Daoy (cell line): ENCODE results near the gene PDS5B. TPM values are rescaled to one million over a fixed set of nuclear protein-coding genes. Genes with fewer than 3 reads are reported as not detected.
"Not testable (repeated sequence)": the region's sequence is repeated elsewhere in the genome, so short reads cannot be mapped to it uniquely, and the experiment has no call there.

Experiments used
- DNase-seq: peaks from one replicate; pipeline ENCODE4 v3.0.0-alpha.2; 2015; ENCODE audit warnings: low read depth
- total RNA-seq: library from RNA; depleted of rRNA; stranded (reverse); fragments of >200 nt; shearing (Covaris generic); gene quantifications from 2 replicates; pipeline ENCODE4 v1.2.3, GENCODE V29; 2014

Gene PDS5B
- total RNA-seq, 1 experiment from 2014 or later = 11.0 TPM

DNA sequence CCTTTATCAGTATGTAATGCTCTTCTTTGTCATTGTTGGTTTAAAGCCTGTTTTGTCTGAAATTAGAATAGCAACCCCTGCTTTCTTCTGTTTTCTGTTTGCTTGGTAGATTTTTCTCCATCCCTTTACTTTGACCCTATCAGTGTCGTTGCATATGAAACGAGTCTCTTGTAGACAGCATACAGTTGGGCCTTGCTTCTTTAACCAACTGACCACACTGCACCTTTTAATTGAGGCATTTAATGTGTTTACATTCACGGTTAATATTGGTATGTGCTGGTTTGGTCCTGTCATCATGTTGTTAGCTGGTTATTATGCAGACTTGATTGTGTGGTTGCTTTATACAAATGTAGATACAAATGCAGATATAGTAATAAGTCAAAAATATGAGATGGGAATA lies 71.1 kb downstream of the PDS5B start:
- DNase-seq = no peak

DNA sequence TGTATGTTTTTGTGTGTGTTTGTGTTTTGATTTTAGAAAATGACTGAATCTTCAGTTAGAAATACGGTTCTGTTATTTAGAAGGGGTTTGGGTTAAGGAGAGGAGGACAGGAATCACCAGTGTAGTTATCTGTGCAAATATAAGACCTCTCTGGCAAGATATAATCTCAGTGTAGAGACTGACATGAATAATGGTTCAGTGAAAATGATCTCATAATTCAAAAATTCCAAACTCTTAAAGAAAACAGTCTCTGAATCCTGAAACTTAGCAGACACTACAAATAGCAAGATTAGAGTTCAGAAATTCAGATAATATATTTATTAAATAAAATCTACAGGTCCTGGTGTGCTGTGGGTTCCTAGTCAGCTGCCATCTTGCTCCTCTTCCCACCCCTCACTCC lies 73.5 kb downstream of the PDS5B start:
- DNase-seq = no peak

DNA sequence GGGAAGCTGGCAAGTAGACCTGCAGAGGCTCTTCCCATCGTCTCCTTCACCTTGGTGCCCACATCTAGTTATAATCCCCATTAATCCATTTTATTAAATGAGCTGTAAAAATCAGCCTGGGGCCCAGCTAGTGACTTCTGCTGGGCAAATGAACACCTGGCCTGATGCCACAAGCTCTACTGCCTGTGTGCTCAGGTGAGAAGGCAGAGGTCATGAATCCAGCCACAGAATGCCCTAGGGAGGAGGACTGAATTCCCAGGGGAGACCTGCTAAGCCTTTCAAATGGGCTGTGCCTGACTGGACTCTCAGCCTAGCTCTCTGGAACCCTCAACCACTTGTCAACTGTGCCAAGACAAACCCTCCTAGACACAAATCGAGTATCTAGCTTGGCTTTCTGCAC lies 74.0 kb downstream of the PDS5B start:
- DNase-seq = no peak

DNA sequence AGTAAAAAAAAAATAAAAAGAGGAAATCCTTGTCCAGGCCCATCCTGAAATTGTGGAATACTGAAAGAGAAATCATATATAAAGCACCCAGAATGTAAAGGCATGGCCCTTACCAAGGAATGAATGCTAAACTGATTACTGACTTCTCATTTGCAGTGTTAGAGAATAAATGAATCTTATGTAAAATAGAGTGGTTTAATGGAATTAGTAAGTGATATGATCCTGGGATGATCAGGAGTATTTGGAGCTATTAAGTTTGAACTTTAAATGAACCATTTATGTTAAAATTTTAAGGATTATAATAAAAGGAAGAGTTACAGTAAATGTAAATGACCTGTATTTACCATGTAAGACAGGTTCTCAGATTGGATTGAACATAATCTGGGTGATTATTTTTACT lies 75.4 kb downstream of the PDS5B start:
- no peak for DNase-seq

DNA sequence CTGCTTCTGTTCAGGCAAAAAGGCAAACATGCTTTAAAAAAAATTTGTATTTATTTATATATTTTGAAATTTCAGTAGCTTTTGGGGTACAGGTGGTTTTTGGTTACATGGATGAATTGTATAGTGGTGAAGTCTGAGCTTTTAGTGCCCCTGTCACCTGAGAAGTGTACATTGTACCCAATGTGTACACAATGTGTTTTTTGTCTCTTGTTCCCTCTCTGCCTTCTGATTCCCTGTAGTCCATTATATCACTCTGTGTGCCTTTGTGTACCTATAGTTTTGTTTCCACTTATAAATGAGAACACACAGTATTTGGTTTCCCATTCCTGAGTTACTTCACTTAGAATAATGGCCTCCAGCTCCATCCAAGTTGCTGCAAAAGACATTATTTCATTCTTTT lies 77.4 kb downstream of the PDS5B start:
- no peak for DNase-seq

DNA sequence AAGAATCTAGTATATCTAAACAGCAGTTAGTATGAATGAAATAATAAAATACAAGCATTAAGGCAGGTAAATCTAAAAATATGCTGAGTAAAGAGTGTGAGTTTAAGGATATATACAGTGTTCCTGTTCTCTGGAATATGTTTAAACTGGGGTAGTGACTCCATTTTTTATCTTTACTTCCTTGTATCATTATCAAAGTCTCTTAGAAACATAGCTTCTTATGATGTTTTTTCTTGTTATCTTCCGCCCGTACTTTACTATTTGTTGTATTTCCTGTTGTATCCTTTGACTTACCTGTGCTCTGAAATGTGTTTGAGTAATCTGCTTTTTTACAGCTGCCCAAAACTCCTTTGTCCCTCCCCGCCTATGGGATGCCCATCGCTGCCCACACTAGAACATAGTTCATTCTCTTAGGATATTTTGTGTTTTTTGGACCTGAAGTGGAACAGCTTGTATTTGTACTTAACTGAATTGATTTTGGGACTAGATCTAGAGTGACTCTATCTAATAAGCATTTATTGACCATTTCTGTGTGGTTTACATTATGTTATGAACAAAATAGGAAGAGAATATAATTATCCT lies 80.8 kb downstream of the PDS5B start:
- DNase-seq = no peak

DNA sequence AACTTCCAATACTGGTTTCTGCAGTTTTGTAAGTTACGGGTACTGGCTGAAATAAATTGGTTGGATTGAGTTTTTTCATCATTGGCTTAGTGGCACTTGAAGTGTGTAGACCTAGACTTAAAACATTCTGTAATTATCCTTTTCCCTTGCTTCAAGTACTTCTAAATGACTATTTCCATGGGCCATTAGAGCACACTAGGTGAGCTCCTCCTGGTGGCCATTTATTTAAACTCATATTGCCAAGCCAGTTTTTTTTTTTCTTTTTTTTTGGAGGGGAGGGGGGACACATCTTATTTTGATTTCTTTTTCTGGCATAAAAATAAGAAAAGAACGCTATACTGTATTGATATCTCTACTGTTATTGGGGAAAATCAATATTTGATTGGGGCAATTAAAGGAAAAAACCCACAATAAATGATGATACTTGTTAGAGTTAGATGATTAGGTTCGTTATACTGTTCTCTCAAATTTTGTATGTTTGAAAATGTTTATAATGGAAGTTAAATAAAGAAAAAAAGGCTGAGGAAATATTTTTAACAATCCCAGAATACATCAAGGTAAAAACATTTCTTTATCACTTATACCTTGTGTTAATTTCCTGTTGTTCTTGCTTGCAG lies 82.9 kb downstream of the PDS5B start:
- DNase-seq = peak; percentile 15

DNA sequence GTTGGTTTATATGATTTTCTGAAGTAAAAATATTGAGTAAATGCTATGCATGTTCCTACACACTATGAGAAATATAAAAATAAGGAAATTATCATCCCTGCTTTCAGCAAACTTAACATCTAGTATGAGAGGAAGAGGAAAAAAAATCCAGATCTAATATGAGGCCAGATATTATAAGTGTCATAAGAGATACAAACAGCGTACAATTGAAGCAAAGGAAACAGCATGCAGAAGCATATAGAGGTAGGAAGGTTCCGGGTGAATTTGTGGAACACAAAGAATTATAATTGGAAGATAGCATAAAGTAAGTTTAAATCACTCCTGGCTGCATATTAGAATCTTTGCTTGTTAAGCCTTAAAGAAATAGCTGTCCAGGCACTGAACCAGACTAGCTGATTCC lies 88.3 kb downstream of the PDS5B start:
- no peak for DNase-seq

DNA sequence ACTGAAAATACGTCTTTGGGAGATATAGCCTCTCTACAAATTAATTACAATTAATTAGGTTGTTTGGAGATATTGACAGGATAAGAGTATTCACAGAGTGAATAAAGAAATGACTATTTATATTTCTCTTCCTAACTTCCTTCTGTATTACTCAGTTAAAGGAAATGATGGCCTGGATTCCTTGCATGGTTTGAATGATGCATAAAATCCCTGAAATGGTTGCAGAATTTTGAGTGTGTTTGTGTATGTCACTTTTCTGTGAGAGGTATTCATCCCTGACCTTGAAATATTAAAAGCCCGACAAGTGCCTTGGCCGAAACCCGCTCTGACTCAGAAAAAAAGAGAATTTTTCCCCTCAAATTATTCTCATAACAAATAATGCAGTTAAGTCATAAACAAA lies 90.0 kb downstream of the PDS5B start:
- no peak for DNase-seq

DNA sequence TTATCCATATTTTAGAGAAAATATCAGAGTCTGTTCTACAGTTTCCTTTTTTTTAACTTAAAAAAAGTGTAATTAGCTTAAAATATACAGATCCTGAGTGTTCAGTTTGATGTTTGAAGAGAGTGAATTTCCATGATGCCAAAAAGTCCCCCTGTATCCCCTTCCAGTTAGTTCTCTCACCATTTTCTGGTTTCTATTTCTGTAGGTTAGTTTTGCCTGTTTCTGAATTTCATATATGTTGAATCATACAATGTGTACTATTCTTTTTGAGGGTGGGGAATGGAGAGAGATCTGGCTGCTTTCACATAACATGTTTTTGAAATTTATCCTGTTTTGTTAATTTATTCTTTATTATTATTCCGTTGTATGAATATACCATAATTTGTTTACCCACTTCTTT lies 95.9 kb downstream of the PDS5B start:
- no peak for DNase-seq

DNA sequence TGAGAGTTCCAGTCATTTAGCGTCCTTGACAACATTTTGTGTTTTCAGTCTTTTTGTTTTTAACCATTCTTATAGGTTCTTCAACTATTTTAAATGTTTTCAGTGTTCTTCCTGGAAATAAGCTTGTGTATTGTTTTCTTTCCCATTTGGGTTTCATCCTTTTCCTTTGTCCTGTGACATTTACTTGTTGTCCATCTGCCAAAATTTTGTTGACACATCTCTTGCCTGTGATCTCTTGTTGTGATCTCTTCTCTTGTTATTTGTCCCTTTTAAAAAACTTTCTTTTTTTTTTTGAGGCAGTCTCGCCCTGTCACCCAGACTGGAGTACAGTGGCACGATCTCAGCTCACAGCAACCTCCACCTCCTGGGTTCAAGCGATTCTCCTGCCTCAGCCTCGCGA lies 96.5 kb downstream of the PDS5B start:
- no peak for DNase-seq

DNA sequence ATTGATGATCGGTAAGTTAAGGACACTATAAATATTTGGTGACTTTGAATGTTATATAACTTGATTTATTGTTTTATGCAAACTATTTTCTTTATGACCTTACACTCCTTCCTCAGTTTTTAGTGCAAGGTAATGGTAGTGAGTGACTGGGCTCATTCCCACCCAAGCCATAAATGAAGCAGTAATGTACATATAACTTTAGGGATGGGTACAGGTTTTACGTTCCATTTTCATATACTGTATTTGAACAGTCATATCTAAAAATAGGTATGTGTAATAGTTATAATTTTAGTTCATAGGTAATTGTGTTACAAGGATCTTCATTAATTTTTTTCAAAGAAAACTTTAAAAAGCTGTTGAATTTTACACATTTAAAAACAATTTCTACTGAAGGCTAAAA lies 101.0 kb downstream of the PDS5B start:
- DNase-seq = no peak

DNA sequence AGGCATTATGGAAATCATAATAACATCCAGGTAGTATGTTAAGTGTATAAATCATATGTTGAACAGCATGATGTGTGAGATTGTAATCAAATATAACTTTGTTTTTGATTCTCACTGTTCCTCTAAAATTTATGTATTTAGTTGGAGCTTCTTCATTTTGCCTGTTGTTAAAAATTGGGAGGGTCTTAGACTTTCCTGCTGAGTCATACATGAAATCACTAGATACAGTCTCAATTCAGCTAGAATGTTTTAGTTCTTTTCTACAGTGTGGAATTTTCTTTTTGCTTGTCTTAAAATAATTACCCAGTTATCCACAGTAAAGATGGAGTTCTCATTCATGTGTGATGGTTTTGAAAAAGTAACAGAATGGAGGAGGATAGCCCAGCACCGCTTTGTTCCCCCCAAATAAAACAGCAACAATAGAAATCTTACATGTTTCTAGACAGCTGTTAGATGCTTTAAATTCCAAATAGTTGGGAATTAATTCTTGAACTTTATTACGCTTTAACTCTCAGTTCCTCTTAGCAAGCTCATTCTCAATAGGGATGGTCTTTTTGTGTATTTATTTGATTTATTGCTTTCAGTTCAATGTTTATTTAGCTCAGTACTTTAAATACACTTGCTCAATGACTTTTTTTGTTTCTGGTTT lies 109.5 kb downstream of the PDS5B start:
- DNase-seq = no peak

DNA sequence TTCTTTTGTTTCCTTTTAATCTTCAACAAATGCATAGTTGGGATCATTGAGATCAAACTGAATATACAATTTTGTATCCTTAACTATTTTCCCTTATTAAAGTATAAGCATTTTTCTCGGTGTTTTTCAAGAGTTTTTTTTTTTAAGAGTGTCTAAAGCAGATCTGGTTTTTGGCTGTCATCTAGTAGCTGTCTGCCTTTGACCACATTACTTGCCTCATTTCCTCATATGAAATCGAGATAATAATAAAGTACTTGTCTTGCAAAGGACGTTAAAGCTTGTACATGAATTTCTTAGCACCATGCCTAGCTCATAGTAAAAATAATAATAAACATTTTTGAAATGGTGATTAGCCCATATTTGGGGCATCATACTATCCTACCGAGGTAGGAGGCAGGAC lies 121.2 kb downstream of the PDS5B start:
- no peak for DNase-seq

DNA sequence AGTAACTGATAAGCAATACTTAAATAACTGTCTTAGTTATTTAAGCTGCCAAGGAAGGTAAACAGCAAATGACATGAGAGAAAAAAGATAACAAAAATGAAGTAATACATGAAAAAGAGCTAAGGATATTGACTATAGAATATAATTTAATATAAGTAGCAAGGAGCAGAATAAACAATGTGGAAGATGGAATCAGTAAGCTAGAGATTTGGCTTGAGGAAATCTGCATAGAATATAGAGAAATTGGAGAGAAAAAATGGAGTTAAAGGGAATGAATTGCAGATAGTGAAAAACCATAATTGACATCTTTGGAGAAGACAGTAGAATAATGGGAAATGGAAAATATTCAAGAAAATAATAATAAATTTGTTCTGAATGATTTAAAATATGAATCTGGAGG lies 127.1 kb downstream of the PDS5B start:
- no peak for DNase-seq

DNA sequence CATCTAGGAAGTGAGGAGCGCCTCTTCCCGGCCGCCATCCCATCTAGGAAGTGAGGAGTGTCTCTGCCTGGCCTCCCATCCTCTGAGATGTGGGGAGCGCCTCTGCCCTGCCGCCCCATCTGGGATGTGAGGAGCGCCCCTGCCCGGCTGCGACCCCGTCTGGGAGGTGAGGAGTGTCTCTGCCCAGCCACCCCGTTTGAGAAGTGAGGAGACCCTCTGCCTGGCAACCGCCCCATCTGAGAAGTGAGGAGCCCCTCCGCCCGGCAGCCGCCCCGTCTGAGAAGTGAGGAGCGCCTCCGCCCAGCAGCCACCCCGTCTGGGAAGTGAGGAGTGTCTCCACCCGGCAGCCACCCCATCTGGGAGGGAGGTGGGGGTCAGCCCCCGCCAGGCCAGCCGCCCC lies 129.9 kb downstream of the PDS5B start:
- DNase-seq = not testable (repeated sequence)

DNA sequence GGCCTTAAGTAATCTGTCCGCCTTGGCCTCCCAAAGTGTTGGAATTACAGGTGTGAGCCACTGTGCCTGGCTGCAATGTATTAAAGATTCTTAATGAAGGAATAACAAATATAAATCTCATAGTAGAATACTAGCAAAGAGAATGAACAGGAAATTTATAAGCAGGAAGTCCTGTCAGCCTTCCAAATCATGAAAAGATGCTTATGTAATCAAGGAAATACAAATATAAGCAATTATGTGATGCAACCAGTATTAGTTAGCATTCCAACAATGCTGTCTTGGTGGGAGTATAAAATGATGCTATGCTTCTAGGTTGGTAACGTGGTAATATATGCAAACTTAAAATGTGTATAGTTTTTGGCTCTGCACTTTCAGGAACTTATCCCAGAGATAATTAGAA lies 133.8 kb downstream of the PDS5B start:
- no peak for DNase-seq

DNA sequence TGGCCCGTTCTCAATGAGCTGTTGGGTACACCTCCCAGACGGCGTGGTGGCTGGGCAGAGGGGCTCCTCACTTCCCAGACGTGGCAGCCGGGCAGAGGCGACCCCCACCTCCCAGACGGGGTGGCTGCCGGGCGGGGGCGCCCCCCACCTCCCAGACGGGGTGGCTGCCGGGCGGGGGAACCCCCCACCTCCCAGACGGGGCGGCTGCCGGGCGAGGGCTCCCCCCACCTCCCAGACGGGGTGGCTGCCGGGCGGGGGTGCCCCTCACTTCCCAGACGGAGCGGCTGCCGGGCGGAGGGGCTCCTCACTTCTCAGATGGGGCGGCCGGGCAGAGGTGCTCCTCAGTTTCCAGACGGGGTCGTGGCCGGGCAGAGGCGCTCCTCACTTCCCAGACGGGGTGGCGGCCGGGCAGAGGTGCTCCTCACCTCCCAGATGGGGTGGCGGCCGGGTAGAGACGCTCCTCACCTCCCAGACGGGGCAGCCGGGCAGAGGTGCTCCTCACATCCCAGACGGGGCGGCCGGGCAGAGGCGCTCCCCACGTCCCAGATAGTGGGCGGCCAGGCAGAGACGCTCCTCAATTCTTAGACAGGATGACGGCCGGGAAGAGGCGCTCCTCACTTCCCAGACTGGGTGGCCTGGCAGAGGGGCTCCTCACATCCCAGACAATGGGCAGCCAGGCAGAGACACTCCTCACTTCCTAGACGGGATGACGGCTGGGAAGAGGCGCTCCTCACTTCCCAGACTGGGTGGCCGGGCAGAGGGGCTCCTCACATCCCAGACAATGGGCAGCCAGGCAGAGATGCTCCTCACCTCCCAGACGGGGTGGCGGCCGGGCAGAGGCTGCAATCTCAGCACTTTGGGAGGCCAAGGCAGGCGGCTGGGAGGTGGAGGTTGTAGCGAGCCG lies 135.1 kb downstream of the PDS5B start:
- not testable (repeated sequence) for DNase-seq

DNA sequence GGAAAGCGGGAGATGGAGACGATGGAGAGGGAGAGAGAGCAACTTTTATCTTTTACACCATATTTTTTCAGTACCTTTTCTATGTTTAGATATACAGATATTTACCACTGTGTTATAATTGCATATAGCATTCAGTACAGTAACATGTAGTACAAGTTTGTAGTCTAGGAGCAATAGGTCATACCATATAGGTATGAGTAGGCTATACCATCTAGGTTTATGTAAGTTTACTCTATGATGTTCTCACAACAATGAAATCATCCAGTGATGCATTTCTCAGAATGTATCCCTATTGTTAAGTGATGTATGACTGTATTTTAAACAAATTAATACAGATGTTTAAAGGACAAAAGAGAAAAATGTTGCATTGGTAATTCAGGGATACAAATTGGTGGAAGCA lies 136.1 kb downstream of the PDS5B start:
- DNase-seq = no peak

DNA sequence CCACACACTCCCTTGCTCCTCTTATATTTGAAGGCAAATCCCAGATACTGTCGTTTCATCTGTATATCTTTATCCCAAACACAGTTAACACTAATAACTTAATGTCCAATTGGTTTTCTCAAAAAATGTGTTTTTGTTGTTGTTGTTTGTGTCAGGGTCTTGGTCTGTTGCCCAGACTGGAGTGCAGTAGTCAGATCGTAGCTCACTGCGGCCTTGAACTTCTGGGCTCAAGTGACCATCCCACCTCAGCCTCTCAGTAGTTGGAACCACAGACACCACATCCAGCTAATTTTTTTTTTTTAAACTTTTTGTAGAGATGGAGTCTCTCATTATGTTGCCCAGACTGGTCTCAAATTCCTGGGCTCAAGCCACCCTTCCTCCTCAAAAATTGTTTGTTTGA lies 137.7 kb downstream of the PDS5B start:
- no peak for DNase-seq

DNA sequence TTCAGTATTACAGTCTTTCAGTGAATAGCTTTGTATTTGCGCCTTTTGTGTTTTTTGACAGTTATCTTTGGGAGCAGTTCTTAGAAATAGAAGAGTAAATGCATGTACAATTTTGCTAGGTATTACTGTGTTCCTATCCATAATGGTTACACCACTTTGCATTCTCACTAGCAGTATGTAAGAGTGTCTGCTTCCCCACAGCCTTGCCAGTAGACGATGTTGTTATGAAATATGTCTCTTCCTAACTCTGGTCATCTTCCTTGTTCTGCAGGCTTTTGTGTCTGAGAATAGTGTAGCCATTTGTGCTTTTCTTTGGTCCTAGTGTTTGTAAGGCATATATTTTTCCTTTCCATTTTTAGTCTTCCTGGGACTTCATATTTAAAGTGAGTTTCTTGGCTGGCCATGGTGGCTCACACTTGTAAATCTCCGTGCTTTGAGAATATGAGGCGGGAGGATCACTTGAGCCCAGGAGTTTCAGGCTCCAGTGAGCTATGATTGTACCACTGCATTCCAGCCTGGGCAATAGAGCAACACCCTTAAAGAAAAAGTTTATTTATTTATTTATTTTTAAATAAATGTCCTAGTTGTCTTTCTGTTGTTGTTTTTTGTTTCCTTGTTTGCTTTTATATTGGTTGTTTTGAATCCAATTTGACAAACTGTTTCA lies 140.3 kb downstream of the PDS5B start:
- no peak for DNase-seq

DNA sequence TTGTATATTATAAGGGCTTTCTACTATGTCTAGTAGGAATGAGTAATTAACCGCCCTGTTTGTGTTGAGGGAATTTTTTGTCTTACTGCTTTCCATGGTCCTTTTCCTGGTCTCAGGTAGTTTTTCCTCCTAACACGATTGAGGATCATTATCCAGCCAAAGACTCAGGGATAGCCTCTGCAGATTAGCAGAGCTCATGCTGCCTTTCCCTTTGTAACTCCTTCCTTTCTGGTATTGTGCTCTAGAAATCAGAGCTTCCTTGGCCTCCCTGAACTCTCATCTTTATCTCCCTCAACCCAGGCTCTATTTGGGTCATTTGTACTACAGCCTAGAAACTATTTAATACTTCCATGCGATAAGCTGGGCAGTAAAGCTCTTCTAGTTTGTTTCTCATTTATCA lies 142.1 kb downstream of the PDS5B start:
- no peak for DNase-seq
